ENCODE data around the gene COX4I1. TPM values are rescaled to one million over a fixed set of nuclear protein-coding genes. Genes with fewer than 3 reads are reported as not detected.

Gene COX4I1
- total RNA-seq, 1 donor from 2014 or later = 591 TPM

DNA sequence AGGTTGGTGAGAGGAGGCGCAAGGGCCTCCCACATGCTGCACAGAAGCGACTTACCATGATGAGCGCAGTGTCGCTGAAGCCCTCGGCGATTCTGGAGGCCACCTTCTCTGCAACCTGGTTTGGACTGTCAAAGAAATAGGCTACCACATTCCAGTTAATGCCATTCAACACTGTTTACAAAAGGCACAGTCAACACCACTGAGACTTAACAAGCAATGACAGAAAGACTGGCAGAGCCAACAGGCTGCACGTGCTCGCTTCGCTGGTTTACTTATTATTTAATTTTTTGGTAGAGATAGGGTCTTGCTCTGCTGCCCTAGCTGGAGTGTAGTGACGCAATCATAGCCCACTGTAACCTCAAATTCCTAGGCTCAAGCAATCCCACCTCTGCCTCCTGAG is 18.3 kb upstream of the COX4I1 start:
- H3K27me3 ChIP-seq (ENCODE audit: control insufficient read depth, insufficient read depth, low read length) = no peaks in the 10 kb centered on the region
- DNase-seq (ENCODE audit: low read depth) (no peak), FAIRE-seq (no peak)
- TF ChIP-seq, protein P1, sequence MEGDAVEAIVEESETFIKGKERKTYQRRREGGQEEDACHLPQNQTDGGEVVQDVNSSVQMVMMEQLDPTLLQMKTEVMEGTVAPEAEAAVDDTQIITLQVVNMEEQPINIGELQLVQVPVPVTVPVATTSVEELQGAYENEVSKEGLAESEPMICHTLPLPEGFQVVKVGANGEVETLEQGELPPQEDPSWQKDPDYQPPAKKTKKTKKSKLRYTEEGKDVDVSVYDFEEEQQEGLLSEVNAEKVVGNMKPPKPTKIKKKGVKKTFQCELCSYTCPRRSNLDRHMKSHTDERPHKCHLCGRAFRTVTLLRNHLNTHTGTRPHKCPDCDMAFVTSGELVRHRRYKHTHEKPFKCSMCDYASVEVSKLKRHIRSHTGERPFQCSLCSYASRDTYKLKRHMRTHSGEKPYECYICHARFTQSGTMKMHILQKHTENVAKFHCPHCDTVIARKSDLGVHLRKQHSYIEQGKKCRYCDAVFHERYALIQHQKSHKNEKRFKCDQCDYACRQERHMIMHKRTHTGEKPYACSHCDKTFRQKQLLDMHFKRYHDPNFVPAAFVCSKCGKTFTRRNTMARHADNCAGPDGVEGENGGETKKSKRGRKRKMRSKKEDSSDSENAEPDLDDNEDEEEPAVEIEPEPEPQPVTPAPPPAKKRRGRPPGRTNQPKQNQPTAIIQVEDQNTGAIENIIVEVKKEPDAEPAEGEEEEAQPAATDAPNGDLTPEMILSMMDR (IDR thresholded peaks at IDR 0.05; ENCODE audit: insufficient read depth, low read length, severe bottlenecking) = no peak
- H3K4me3 ChIP-seq (ENCODE audit: low read depth, low read length) = no peak overlapping the region
- H3K36me3 ChIP-seq (ENCODE audit: control insufficient read depth, insufficient read depth, low read length) = peaks cover 18% of the 10 kb centered on the region

DNA sequence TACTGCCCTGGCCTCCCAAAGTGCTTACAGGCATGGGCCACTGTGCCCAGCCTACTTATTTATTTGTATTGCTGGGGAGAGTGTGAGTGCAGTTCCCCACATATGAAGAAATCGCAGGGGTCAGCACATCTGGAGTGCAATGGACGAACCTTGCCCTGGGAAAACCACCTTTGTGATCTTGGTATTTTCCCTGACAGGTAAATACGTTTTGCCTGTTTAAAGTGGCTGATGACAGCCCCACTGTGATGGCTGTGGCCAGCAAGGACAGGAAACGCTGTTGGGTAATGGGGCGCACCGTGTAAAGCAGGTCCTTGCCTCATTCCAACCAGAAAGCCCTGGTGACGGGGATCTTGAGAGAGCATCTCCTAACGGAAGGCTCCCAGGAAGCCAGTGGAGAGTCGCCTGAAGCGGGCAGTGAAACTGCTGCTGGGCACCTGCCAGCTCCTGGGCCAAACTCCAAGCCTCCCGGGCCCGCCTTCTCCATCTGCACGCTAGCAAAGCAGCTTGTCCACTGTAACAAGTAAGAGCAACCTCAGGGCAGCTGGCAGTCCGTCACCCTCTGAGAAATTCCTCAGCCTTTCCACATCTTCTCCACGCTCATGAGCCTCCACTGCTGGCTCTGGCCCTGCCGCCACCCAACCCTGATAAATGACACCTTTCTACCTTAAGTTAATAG is 17.7 kb upstream of the COX4I1 start:
- Histone ChIP-seq H3K4me3 (ENCODE audit: low read depth, low read length) (no peak overlapping the region), H3K27me3 (ENCODE audit: control insufficient read depth, insufficient read depth, low read length) (no peaks in the 10 kb centered on the region), H3K36me3 (ENCODE audit: control insufficient read depth, insufficient read depth, low read length) (peaks cover 23% of the 10 kb centered on the region)
- DNase-seq (ENCODE audit: low read depth) = no peak
- TF ChIP-seq, protein P1 (IDR thresholded peaks at IDR 0.05; ENCODE audit: insufficient read depth, low read length, severe bottlenecking) = no peak
- no peak for FAIRE-seq

DNA sequence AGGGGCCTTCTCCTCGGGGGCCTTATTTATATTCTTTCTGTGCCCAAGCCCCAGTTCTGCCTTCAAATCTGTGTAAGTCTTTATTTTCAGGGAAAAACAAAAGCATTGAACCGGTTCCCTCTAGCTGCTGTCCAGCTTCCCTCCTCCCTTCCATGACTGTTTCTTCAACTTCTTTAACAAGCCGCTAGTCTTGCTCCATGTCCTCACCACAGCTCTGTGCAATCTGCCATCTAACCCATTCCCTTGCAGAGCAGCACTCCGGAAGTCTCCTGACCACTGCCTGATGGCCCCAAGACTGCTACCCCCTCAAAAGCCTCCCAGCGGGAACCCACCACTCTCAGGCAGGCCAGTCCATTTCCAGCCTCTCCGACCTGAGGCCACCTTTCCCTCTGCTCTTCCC is 17.0 kb upstream of the COX4I1 start:
- peaks cover 28% of the 10 kb centered on the region for H3K36me3 ChIP-seq (ENCODE audit: control insufficient read depth, insufficient read depth, low read length)
- no peaks in the 10 kb centered on the region for H3K27me3 ChIP-seq (ENCODE audit: control insufficient read depth, insufficient read depth, low read length)
- H3K4me3 ChIP-seq (ENCODE audit: low read depth, low read length) = no peak overlapping the region
- FAIRE-seq (no peak), DNase-seq (ENCODE audit: low read depth) (no peak)
- TF ChIP-seq, protein P1 (IDR thresholded peaks at IDR 0.05; ENCODE audit: insufficient read depth, low read length, severe bottlenecking) = no peak

DNA sequence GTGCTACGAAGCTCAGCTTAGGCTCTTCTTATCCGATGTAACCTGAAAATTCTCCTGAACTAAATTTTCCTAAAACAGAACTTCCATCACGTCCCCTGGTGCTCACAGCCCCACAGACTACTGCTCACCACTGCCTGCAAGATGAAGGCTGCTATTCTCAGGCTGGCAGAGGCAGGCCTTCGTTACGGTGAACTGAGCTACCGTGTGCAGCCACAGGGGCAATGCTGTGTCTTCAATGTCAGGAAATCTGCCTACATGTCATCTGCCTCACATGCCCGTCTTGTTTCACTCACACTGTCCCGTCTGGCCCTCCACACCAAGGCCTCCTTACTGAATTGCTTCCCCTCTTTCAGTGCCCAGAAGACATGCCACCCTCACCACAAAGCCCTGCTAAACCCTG is 16.1 kb upstream of the COX4I1 start:
- DNase-seq (ENCODE audit: low read depth) (no peak), FAIRE-seq (no peak)
- TF ChIP-seq, protein P1 (IDR thresholded peaks at IDR 0.05; ENCODE audit: insufficient read depth, low read length, severe bottlenecking) = no peak
- peaks cover 33% of the 10 kb centered on the region for H3K36me3 ChIP-seq (ENCODE audit: control insufficient read depth, insufficient read depth, low read length)
- no peak overlapping the region for H3K4me3 ChIP-seq (ENCODE audit: low read depth, low read length)
- no peaks in the 10 kb centered on the region for H3K27me3 ChIP-seq (ENCODE audit: control insufficient read depth, insufficient read depth, low read length)

DNA sequence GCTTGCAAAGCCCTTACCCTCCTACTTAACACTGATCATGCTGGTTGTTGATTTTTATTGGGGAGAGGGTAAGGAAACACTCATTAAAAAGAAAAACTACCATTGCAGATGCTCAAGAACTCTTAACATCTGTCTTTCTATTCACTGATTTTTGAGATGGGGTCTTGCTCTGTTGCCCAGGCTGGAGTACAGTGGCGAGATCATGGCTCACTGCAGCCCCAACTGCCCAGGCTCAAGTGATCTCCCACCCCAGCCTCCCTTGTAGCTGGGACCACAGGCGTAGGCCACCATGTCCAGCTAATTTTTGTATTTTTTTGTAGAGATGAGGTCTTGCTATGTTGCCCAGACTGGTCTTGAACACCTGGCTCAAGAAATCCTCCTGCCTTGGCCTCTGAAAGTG is 14.7 kb upstream of the COX4I1 start:
- TF ChIP-seq, protein P1 (IDR thresholded peaks at IDR 0.05; ENCODE audit: insufficient read depth, low read length, severe bottlenecking) = no peak
- DNase-seq (ENCODE audit: low read depth) (no peak), FAIRE-seq (no peak)
- no peaks in the 10 kb centered on the region for H3K27me3 ChIP-seq (ENCODE audit: control insufficient read depth, insufficient read depth, low read length)
- H3K4me3 ChIP-seq (ENCODE audit: low read depth, low read length) = no peak overlapping the region
- peaks cover 31% of the 10 kb centered on the region for H3K36me3 ChIP-seq (ENCODE audit: control insufficient read depth, insufficient read depth, low read length)

DNA sequence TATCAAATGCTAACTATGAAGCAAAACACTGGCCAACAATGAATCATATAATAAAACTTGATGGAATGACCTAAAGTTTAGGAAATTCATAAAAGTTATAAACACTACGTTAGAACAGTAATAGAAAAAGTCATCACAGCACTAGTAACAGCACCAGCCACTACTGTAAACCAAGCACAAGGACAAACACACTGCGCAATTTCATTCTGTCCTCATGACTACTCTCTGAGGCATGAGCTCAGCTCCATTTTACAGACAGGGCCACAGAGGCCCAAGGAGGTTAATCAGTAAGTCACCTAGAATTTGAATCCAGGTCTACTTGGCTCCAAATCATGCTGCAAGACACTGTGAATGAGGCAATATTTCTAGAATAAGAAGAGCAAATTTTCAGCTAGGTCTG is 13.6 kb upstream of the COX4I1 start:
- H3K27me3 ChIP-seq (ENCODE audit: control insufficient read depth, insufficient read depth, low read length) = no peaks in the 10 kb centered on the region
- H3K4me3 ChIP-seq (ENCODE audit: low read depth, low read length) = no peak overlapping the region
- FAIRE-seq = no peak
- TF ChIP-seq, protein P1 (IDR thresholded peaks at IDR 0.05; ENCODE audit: insufficient read depth, low read length, severe bottlenecking) = no peak
- peaks cover 24% of the 10 kb centered on the region for H3K36me3 ChIP-seq (ENCODE audit: control insufficient read depth, insufficient read depth, low read length)
- DNase-seq (ENCODE audit: low read depth) = no peak
